Progenitor cell of endocrine pancreas (in vitro differentiated cells): ENCODE measurements around the gene SHKBP1. TPM values are rescaled to one million over a fixed set of nuclear protein-coding genes. Genes with fewer than 3 reads are reported as not detected.

Experiments
- DNase-seq: peaks from one replicate; pipeline ENCODE4 v3.0.0; 2021; ENCODE audit warnings: low spot score; ENCODE audit not compliant: unreplicated experiment
- H3K27ac Mint-ChIP-seq: 2 replicates; pipeline ENCODE4 v1.8.0; 2021; ENCODE audit warnings: mild to moderate bottlenecking, moderate library complexity, mixed read lengths
- H3K27me3 Mint-ChIP-seq: 2 replicates; pipeline ENCODE4 v1.8.0; 2021; ENCODE audit warnings: mixed read lengths
- H3K36me3 Mint-ChIP-seq: 2 replicates; pipeline ENCODE4 v1.8.0; 2022; ENCODE audit warnings: mixed read lengths; ENCODE audit not compliant: insufficient read depth
- H3K4me1 Mint-ChIP-seq: 2 replicates; pipeline ENCODE4 v1.8.0; 2021; ENCODE audit warnings: low read depth, mixed read lengths
- H3K4me3 Mint-ChIP-seq: 2 replicates; pipeline ENCODE4 v1.8.0; 2021; ENCODE audit warnings: low read depth, mild to moderate bottlenecking, moderate library complexity, mixed read lengths
- H3K9me3 Mint-ChIP-seq: 2 replicates; pipeline ENCODE4 v1.8.0; 2021; ENCODE audit warnings: low read depth, mixed read lengths
- CTCF ChIP-seq: fragments of 200-600 bp; sonication (generic); IDR thresholded peaks from one replicate; pipeline ENCODE4 v1.5.0; 2021; ENCODE audit warnings: antibody characterized with exemption, mild to moderate bottlenecking; ENCODE audit not compliant: unreplicated experiment
- total RNA-seq: library from RNA; stranded (reverse); gene quantifications from 2 replicates; pipeline ENCODE4 v1.2.1, GENCODE V29; 2021

The SHKBP1 gene
- total RNA-seq, 1 donor from 2014 or later, result 114 TPM

- DNase-seq, result no peak
- Mint-ChIP-seq H3K4me3 (no peak overlapping the region), H3K36me3 (no peaks in the 10 kb centered on the region), H3K4me1 (peaks cover 6% of the 10 kb centered on the region), H3K27me3 (peaks cover 65% of the 10 kb centered on the region), H3K27ac (no peak overlapping the region), H3K9me3 (peaks cover 4% of the 10 kb centered on the region)
- no peak for TF ChIP-seq CTCF
These were observed 8.8 kb upstream of the SHKBP1 start for GRCh38 chr19:40567750-40568494.

DNA sequence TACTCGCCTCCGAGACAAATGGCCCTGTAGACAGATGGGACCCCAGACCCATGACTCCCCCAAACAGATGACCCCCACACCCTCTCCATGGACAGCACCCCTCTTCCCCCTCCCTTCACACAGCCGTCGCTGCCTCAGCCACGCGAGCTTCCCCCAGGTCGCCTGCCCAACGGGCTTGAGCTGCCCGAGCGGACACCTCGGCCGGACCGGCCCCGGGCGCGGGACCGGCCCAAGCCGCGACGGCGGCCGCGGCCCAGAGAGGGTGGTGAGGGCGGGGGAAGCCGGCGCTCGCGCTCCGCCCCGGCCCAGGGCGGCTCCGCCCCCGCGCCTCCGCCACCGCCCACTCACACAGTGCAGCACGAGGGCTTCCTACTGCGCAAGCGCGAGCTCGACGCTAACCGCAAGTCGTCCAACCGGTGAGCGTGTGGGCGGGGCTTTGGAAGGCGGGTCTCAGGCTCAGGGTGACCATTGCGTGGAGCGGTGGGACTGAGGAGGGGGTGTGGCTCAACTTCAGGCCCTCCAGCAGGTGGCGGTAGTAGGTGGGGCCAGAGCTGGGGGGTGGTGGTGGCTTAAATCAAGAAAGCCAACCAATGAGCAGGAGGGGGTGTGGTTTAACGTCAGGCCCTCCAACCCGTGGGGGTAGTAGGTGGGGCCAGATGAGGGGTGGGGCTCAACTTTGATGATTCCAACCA lies 6.2 kb upstream of the SHKBP1 start:
- H3K27me3 Mint-ChIP-seq, result peaks cover 56% of the 10 kb centered on the region
- no peaks in the 10 kb centered on the region for H3K36me3 Mint-ChIP-seq
- H3K4me3 Mint-ChIP-seq, result peak overlapping the region; percentile 64
- peaks cover 6% of the 10 kb centered on the region for H3K4me1 Mint-ChIP-seq
- no peak overlapping the region for H3K27ac Mint-ChIP-seq
- H3K9me3 Mint-ChIP-seq, result peaks cover 4% of the 10 kb centered on the region
- DNase-seq, result peak; percentile 92
- no peak for TF ChIP-seq CTCF

DNA sequence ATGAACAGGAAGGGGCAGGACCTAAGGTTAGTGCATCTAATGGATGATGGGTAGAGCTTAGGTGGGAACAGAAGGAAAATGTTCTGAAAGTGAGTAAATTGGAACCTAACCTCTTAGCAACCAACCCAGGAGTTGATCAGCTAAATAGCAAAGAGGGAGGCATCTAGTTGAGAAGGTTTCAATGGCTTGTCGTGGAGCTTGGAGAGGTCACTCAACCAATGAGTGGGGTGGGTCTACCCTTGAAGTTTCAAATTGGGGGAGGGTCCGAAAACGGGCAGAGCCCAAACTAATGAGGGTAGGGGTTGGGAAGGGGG lies 5.7 kb upstream of the SHKBP1 start:
- no peaks in the 10 kb centered on the region for H3K36me3 Mint-ChIP-seq
- peaks cover 4% of the 10 kb centered on the region for H3K9me3 Mint-ChIP-seq
- no peak for DNase-seq
- H3K27ac Mint-ChIP-seq, result no peak overlapping the region
- TF ChIP-seq CTCF, result no peak
- H3K4me3 Mint-ChIP-seq, result no peak overlapping the region
- H3K27me3 Mint-ChIP-seq, result peaks cover 52% of the 10 kb centered on the region
- peaks cover 6% of the 10 kb centered on the region for H3K4me1 Mint-ChIP-seq

- no peak for TF ChIP-seq CTCF
These were observed 4.7 kb upstream of the SHKBP1 start for GRCh38 chr19:40571831-40572495.

GRCh38 chr19:40575326-40575725 lies 1.3 kb upstream of the SHKBP1 start:
- peaks cover 13% of the 10 kb centered on the region for H3K27me3 Mint-ChIP-seq
- DNase-seq, result no peak
- no peak overlapping the region for H3K27ac Mint-ChIP-seq

More at GRCh38 chr19:40571831-40572495, 4.7 kb upstream of the SHKBP1 start:
- no peak overlapping the region for H3K27ac Mint-ChIP-seq
- H3K9me3 Mint-ChIP-seq, result peaks cover 4% of the 10 kb centered on the region
- H3K36me3 Mint-ChIP-seq, result no peaks in the 10 kb centered on the region
- H3K4me1 Mint-ChIP-seq, result peaks cover 6% of the 10 kb centered on the region
- H3K27me3 Mint-ChIP-seq, result peaks cover 43% of the 10 kb centered on the region
- no peak overlapping the region for H3K4me3 Mint-ChIP-seq
- DNase-seq, result no peak

More at GRCh38 chr19:40575326-40575725, 1.3 kb upstream of the SHKBP1 start:
- peaks cover 7% of the 10 kb centered on the region for H3K4me1 Mint-ChIP-seq
- peaks cover 4% of the 10 kb centered on the region for H3K9me3 Mint-ChIP-seq
- peak overlapping the region; percentile 34 for H3K4me3 Mint-ChIP-seq
- no peak for TF ChIP-seq CTCF
- H3K36me3 Mint-ChIP-seq, result peaks cover 2% of the 10 kb centered on the region
